GM19455 (cell line): ENCODE measurements around the gene PXDC1.
A peak's percentile ranks its signal among the peaks of the same experiment; 100 is the strongest.
"Not testable (repeated sequence)": the region's sequence is repeated elsewhere in the genome, so short reads cannot be mapped to it uniquely, and the experiment has no call there.

Experiments
- ATAC-seq: cut with Tn5 transposase; IDR thresholded peaks from one replicate; pipeline ENCODE4 v1.9.1; 2021; ENCODE audit not compliant: unreplicated experiment

Gene PXDC1

GRCh38 chr6:3764516-3765335 lies 13.2 kb upstream of the PXDC1 start:
- ATAC-seq: no peak

DNA sequence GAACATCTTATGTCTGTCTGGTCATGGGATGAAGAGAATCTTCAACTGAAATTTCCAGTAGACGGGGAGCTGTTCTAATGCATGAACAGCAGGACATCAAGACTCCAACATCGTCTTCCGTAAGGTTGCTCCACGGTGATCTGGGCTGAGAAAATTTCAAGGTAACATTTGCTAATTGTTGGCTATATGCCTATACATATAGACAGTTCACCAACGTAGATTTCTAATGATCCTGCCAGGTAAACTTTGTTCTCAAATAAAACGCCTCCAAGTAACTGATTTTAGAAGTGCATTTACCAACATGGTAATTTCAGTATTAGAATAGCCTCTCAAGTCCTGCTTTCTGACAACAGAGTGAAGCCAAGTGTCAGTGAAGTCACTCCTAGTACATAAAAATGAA lies 11.3 kb upstream of the PXDC1 start:
- ATAC-seq: no peak

DNA sequence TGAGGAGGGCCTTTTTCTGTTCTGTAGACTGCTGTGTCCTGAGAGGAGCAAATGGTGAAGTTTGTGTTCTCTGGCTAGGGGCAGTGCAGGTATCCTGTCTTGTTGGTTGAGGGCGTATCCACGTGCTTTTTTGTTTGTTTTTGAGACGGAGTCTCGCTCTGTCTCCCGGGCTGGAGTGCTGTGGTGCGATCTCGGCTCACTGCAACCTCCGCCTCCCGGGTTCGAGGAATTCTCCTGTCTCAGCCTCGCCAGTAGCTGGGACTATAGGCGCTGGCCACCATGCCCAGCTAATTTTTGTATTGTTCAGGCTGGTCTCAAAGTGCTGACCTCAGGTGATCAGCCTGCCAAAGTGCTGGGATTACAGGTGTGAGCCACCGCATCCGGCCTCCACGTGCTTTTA lies 10.8 kb upstream of the PXDC1 start:
- ATAC-seq: no peak

- no peak for ATAC-seq
These were observed 10.4 kb upstream of the PXDC1 start for GRCh38 chr6:3761989-3762270.

- no peak for ATAC-seq
These were observed 8.2 kb upstream of the PXDC1 start for GRCh38 chr6:3759646-3760232.

DNA sequence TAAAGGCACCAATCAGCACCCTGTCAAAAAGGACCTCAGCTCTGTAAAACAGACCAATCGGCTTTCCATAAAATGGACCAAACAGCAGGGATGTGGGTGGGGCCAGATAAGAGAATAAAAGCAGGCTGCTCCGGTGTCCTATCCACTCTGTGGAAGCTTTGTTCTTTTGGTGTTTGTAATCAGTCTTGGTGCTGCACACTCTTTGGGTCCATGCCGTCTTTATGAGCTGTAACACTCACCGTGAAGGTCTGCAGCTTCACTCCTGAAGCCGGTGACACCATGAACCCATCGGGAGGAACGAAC lies 7.3 kb upstream of the PXDC1 start:
- no peak for ATAC-seq

GRCh38 chr6:3757998-3758841 lies 6.7 kb upstream of the PXDC1 start:
- ATAC-seq: not testable (repeated sequence)

GRCh38 chr6:3757241-3757641 lies 5.7 kb upstream of the PXDC1 start:
- no peak for ATAC-seq

DNA sequence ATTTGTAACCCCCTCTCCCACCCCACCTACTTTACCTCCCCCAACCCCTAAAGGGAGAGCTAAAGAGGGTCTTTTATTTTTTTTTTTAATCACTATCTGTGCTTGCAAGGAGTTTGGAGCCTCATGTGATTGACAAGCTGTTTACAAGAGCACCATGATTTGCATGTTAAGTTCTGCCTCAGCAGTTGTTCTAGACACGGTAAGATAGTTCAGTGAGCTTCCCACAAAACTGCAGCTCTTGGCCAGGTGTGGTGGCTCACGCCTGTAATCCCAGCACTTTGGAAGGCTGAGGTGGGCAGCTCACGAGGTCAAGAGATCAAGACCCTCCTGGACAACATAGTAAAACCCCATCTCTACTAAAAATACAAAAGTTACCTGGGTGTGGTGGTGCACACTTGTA lies 5.0 kb upstream of the PXDC1 start:
- no peak for ATAC-seq

- no peak for ATAC-seq
These were observed 4.4 kb upstream of the PXDC1 start for GRCh38 chr6:3755637-3756545.

GRCh38 chr6:3754776-3755175 lies 3.3 kb upstream of the PXDC1 start:
- ATAC-seq: no peak

GRCh38 chr6:3754032-3754725 lies 2.7 kb upstream of the PXDC1 start:
- not testable (repeated sequence) for ATAC-seq

GRCh38 chr6:3753228-3753835 lies 1.8 kb upstream of the PXDC1 start:
- ATAC-seq: no peak

DNA sequence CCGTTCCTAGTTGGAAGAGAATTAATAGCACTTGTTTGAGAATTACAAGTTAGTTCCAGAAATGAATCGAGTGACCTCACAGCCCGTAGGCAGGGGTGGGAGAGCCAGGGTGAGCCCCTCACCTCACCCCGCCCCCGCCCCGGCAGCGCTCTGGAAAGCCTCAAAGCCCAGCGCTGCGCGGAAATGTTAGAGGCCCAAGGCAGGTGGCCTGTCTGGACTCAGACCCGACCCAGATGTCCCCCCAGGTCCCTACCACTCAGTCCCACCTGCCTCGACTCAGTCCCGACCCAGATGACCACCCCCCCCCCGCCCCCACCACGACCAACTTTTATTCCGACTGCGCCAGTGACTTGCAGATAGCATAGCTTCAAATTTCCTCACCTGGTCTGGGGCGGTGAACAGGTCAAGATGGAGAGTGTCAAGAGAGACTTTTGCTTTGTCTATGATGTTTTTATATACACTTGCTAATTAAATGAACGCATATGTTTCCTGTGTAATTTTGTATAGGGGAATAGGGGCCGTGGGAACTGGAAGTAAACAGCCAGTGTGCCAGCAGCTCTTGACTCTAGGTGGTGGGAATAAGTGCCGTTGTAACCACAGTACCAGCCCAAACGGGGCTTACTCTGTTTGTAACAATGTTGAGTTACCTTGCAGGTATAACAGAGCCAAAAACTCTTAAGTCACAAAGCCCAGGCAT lies 1.2 kb upstream of the PXDC1 start:
- ATAC-seq: no peak

- ATAC-seq: peak; percentile 76
These were observed 417 bp upstream of the PXDC1 start for GRCh38 chr6:3751730-3752530.

GRCh38 chr6:3750317-3751076 lies 1.0 kb downstream of the PXDC1 start:
- no peak for ATAC-seq

GRCh38 chr6:3749977-3750316 lies 1.6 kb downstream of the PXDC1 start:
- ATAC-seq: no peak
